Measurements from ENCODE around the gene EFCAB14. TPM values are rescaled to one million over a fixed set of nuclear protein-coding genes. Genes with fewer than 3 reads are reported as not detected.

Gene EFCAB14
- total and polyA plus RNA-seq, 9 of the 15 experiments (the other 6 are each of a cell fraction or from before 2014, with no cell fraction given) = 7.3 to 49.0 (median 37.3) TPM

GRCh38 chr1:46682064-46682463, 36.9 kb downstream of the EFCAB14 start:
- no peak overlapping the region for H3K4me2 ChIP-seq (ENCODE audit: insufficient read depth, low read length)
- ChIA-PET CTCF (ENCODE audit: low intra/inter-chr PET ratio) (no interaction called here), POLR2A (interaction anchor here (1.6 kb wide), 1 partner anchor 14 kb away, joined by 6 read pairs; the partner anchor contains the start of gene ATPAF1)
- intact Hi-C loops (cut with micrococcal nuclease) (no loop called here), in situ Hi-C loops (cut with MboI) (no loop called here)
- no peaks in the 10 kb centered on the region for H3K9me1 ChIP-seq (ENCODE audit: control insufficient read depth, insufficient read depth, low read length)
- peaks cover 94% of the 10 kb centered on the region for H3K36me3 ChIP-seq (ENCODE audit: control insufficient read depth, insufficient read depth, low read length)
- FAIRE-seq = no peak
- H3K9ac ChIP-seq (ENCODE audit: insufficient read depth in 1 of 2, low read depth in 2 of 2, low read length in 2 of 2) = no peak overlapping the region
- 50% methylated on average over 1 of the region's 1 CpG for WGBS (ENCODE audit: insufficient coverage, low coverage, missing lambda C conversion rate)
- no peak for DNase-seq (ENCODE audit: extremely low read depth in 1 of 4, low spot score in 3 of 4)
- no peak overlapping the region for H3K4me3 ChIP-seq
- no peaks in the 10 kb centered on the region for H3K79me2 ChIP-seq (ENCODE audit: control insufficient read depth, insufficient read depth, low read length)
- ATAC-seq = no peak
- no peak overlapping the region for H3K27ac ChIP-seq (ENCODE audit: extremely low read depth, low read depth, low read length)
- no peak overlapping the region for H2AFZ ChIP-seq (ENCODE audit: low read depth, low read length)
- no peaks in the 10 kb centered on the region for H3K27me3 ChIP-seq (ENCODE audit: control insufficient read depth in 2 of 2, insufficient read depth in 2 of 2, low read length in 2 of 2)
- no TSS peak for BruUV-seq (replicated peaks)
- no peaks in the 10 kb centered on the region for H4K20me1 ChIP-seq (replicated peaks; ENCODE audit: control insufficient read depth, insufficient read depth, low read length)
- no peaks in the 10 kb centered on the region for H3K4me1 ChIP-seq (replicated peaks in 1 of 2; ENCODE audit: control insufficient read depth in 2 of 2, insufficient read depth in 2 of 2, low read length in 2 of 2)
- H3K9me3 ChIP-seq (replicated peaks; ENCODE audit: control insufficient read depth, insufficient read depth, low read depth, low read length) = no peaks in the 10 kb centered on the region
- TF ChIP-seq EWSR1 (IDR thresholded peaks at IDR 0.05; ENCODE audit: borderline replicate concordance, low read depth, partially characterized antibody) (no peak), ZNF12 (CRISPR knock-in tag; IDR thresholded peaks at IDR 0.05) (no peak), TFE3 (CRISPR knock-in tag; IDR thresholded peaks at IDR 0.05) (no peak), PTRF (tag; IDR thresholded peaks at IDR 0.05) (no peak)

All from K562 (cell line).